Thyroid gland (tissue), 4 donors: ENCODE measurements around the gene MTCP1. TPM values are rescaled to one million over a fixed set of nuclear protein-coding genes. Genes with fewer than 3 reads are reported as not detected.

Experiments used
- DNase-seq, 2 donors: peaks; one replicate each; pipeline ENCODE4 v3.0.0-alpha.2; 2019
- H3K27ac ChIP-seq, 3 donors: fragments of 200-600 bp; sonication (generic); 1 replicate in 2 of 3; 2 replicates in 1 of 3; pipeline ENCODE4 v1.5.1; 2016 to 2019; ENCODE audit warnings: mild to moderate bottlenecking in 1 of 3, moderate library complexity in 1 of 3
- H3K27me3 ChIP-seq: fragments of 200-600 bp; sonication (generic); one replicate; pipeline ENCODE4 v1.5.1; 2019
- H3K36me3 ChIP-seq, 2 donors: fragments of 200-600 bp; sonication (generic); one replicate each; pipeline ENCODE4 v1.5.1; 2016 to 2019
- H3K4me1 ChIP-seq, 2 donors: fragments of 200-600 bp; sonication (generic); one replicate each; pipeline ENCODE4 v1.5.1; 2017 to 2019
- H3K4me3 ChIP-seq, 3 donors: fragments of 200-600 bp; sonication (generic); replicated peaks in 1 of 3; 1 replicate in 2 of 3; 2 replicates in 1 of 3; pipeline ENCODE4 v1.5.1; 2016; ENCODE audit warnings: mild to moderate bottlenecking in 1 of 3
- H3K9me3 ChIP-seq: fragments of 200-600 bp; sonication (generic); one replicate; pipeline ENCODE4 v1.5.1; 2017
- CTCF ChIP-seq, 6 experiments: fragments of 200-600 bp in 3 of 6; fragments of 450-650 bp in 3 of 6; sonication (generic) in 3 of 6; IDR thresholded peaks; one replicate each; pipeline ENCODE4 v1.5.1; 2016 to 2019; ENCODE audit warnings: antibody characterized with exemption in 6 of 6, mild to moderate bottlenecking in 2 of 6, inconsistent platforms in 1 of 6, moderate library complexity in 1 of 6
- POLR2A ChIP-seq, 2 donors: fragments of 450-650 bp; IDR thresholded peaks; one replicate each; pipeline ENCODE4 v1.6.1; 2017; ENCODE audit warnings: antibody characterized with exemption in 2 of 2, mild to moderate bottlenecking in 2 of 2, moderate library complexity in 1 of 2
- WGBS, 2 donors: methylation state at CpG; one replicate each; pipeline ENCODE4 v1.1.5; 2017; 5-methylcytosine and 5-hydroxymethylcytosine counted together
- intact Hi-C: fragments of 100-400 bp; cut with DNase I; formaldehyde crosslinking; loops from one replicate; pipeline ENCODE4 v1.15.1; 2023
- total RNA-seq, 4 donors: library from RNA; depleted of rRNA; stranded (reverse); fragments of >200 nt; gene quantifications; one replicate each; pipeline ENCODE4 v1.2.3, GENCODE V29; 2016

The MTCP1 gene
- total RNA-seq, 4 donors from 2014 or later: 0.78 to 4.3 (median 0.92) TPM

DNA sequence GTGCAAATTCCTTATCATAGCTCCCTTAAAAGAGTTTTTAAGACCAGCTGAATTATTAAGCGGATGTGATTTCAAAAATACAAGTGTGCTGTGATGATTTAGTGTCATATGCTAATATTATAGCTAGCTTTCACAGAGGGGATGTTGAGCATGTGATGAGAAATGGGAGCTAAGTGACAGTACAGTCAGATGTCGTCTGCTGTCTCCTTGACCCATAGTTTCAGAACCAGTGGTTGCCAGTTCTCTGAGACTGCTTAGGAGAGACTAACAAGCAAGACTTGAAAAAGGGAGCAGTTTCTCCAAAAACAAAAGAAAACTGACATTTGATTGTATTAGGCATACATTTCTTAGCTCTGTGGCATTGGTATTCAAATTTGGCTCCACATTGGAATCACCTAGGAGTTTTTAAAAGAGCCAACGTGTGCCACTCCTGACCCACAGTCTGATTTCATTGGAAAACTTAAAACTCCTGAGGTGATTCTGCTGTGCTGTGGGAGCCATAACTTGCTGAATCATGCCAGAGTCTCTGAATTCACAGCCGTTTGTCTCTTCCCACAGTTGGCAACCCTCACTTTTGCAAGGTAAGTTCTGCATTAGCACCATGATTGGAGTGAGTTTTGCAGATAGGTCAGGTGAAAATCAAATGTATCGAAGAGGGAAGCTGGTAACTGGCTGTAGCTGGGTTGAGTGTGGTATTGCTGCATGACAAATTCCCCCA, 24.0 kb downstream of the MTCP1 start:
- no peak overlapping the region for H3K27ac ChIP-seq
- no peaks in the 10 kb centered on the region for H3K4me1 ChIP-seq
- H3K36me3 ChIP-seq: no peaks in the 10 kb centered on the region
- TF ChIP-seq CTCF (IDR thresholded peaks at IDR 0.05) (no peak), POLR2A (IDR thresholded peaks at IDR 0.05) (no peak)
- intact Hi-C loops: no loop called here
- no peaks in the 10 kb centered on the region for H3K9me3 ChIP-seq
- 82 to 92% methylated on average over 5 of the region's 5 CpGs for WGBS, 2 donors
- DNase-seq: no peak
- no peaks in the 10 kb centered on the region for H3K27me3 ChIP-seq
- H3K4me3 ChIP-seq: no peak overlapping the region

DNA sequence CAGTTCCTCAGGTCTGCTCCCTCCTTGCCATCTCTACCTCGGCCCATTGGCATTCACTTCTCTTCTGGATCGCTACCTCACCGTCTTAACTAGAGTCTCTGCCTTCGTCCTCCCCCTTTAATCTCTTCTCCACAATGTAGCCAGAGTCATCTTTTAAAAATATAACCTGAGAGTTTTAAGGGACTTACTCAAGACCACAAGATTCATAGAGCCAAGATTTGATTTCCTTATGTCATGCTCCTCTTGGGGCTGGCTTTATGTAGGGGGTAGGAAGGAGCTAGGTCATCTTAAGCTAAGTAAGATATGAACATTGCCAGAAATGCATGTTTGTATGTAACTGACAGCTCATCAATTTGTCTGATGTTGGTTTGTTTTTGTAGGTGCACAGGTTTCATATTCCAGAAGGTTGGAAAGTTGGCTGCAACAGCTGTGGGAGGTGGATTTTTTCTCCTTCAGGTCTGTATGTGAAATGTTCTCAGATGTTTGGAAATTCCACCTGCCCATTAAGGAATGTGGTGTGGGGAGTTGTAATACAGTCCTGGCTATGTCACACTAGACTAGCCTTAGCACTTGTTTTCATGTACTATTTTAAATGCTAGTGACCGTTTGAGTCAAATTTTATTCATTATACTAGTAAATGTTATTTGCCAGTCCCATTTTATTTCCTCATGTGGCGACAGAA, 24.7 kb downstream of the MTCP1 start:
- intact Hi-C loops: no loop called here
- H3K27ac ChIP-seq: no peak overlapping the region
- TF ChIP-seq POLR2A (IDR thresholded peaks at IDR 0.05) (no peak), CTCF (IDR thresholded peaks at IDR 0.05) (no peak)
- WGBS, 2 donors: 93 to 95% methylated on average over 6 of the region's 6 CpGs
- H3K27me3 ChIP-seq: no peaks in the 10 kb centered on the region
- H3K9me3 ChIP-seq: no peaks in the 10 kb centered on the region
- H3K4me3 ChIP-seq: no peak overlapping the region
- DNase-seq: no peak
- no peaks in the 10 kb centered on the region for H3K4me1 ChIP-seq
- H3K36me3 ChIP-seq: no peaks in the 10 kb centered on the region

DNA sequence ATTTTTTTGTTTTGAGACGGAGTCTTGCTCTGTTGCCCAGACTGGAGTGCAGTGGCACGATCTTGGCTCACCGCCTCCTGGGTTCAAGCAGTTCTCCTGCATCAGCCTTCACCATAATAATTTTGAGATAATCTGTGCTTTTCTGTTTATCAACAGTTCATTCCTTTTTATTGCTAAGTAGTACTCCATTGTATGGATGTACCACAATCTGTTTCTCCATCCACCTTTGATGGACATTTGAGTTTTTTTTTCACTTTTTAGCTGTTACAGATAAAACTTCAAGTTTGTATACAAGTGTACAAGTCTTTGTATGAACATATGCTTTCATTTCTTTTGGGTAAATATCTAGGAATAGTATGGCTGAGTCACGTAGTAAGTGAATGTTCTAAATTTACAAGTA, 35.2 kb downstream of the MTCP1 start:
- no peak for DNase-seq
- no peaks in the 10 kb centered on the region for H3K9me3 ChIP-seq
- intact Hi-C loops: no loop called here
- no peak overlapping the region for H3K27ac ChIP-seq
- H3K4me1 ChIP-seq: no peaks in the 10 kb centered on the region
- H3K36me3 ChIP-seq: peaks cover 0 to 7% of the 10 kb centered on the region in 2 donors
- WGBS, 2 donors: 100% methylated on average over 4 of the region's 4 CpGs
- TF ChIP-seq CTCF (IDR thresholded peaks at IDR 0.05) (no peak), POLR2A (IDR thresholded peaks at IDR 0.05) (no peak)
- H3K4me3 ChIP-seq: no peak overlapping the region
- H3K27me3 ChIP-seq: no peaks in the 10 kb centered on the region

- H3K4me3 ChIP-seq: no peak overlapping the region
- intact Hi-C loops: no loop called here
- DNase-seq: no peak
- no peaks in the 10 kb centered on the region for H3K27me3 ChIP-seq
- no peak overlapping the region for H3K27ac ChIP-seq
- WGBS, 2 donors: 94 to 98% methylated on average over 5 of the region's 5 CpGs
- no peaks in the 10 kb centered on the region for H3K4me1 ChIP-seq
- H3K9me3 ChIP-seq: no peaks in the 10 kb centered on the region
- TF ChIP-seq POLR2A (IDR thresholded peaks at IDR 0.05): no peak
- peaks cover 0 to 7% of the 10 kb centered on the region in 2 donors for H3K36me3 ChIP-seq
These were observed 39.3 kb downstream of the MTCP1 start for GRCh38 chrX:155031657-155032056.

- intact Hi-C loops: no loop called here
These were observed 42.1 kb downstream of the MTCP1 start for GRCh38 chrX:155028877-155029291.

More at GRCh38 chrX:155028877-155029291, 42.1 kb downstream of the MTCP1 start:
- Histone ChIP-seq H3K4me3 (no peak overlapping the region), H3K36me3 (no peaks in the 10 kb centered on the region), H3K27ac (peak overlapping the region in 1 of 3 donors; percentile 93), H3K27me3 (no peaks in the 10 kb centered on the region), H3K4me1 (no peaks in the 10 kb centered on the region), H3K9me3 (no peaks in the 10 kb centered on the region)
- no peak for DNase-seq
- TF ChIP-seq CTCF (IDR thresholded peaks at IDR 0.05) (no peak), POLR2A (IDR thresholded peaks at IDR 0.05) (no peak)
- 89 to 90% methylated on average over 2 of the region's 2 CpGs for WGBS, 2 donors
